SU-DHL-6 (cell line): ENCODE data around the gene C15orf62.

Experiments
- H2AFZ ChIP-seq: fragments of 200-600 bp; sonication (generic); 2 replicates; pipeline ENCODE4 v1.6.1; 2014; ENCODE audit warnings: low read depth, mild to moderate bottlenecking, moderate library complexity, mixed read lengths, antibody characterized with exemption, low read length; ENCODE audit not compliant: severe bottlenecking
- H3F3A ChIP-seq: fragments of 200-600 bp; shearing (Covaris generic); 2 replicates; pipeline ENCODE4 v1.6.0; 2016; ENCODE audit warnings: antibody characterized with exemption, mild to moderate bottlenecking; ENCODE audit not compliant: insufficient read depth
- H3K27ac ChIP-seq: fragments of 200-600 bp; sonication (generic); 2 replicates; pipeline ENCODE4 v1.5.1; 2016; ENCODE audit warnings: low read depth, mild to moderate bottlenecking, low read length, moderate library complexity, mixed read lengths
- H3K27me3 ChIP-seq: fragments of 200-600 bp; sonication (generic), shearing (Covaris generic); 2 replicates; pipeline ENCODE4 v1.6.0; 2014; ENCODE audit warnings: mild to moderate bottlenecking, low read length
- H3K36me3 ChIP-seq: fragments of 200-600 bp; sonication (generic); 2 replicates; pipeline ENCODE4 v1.6.1; 2014; ENCODE audit warnings: mild to moderate bottlenecking, low read length, mixed read lengths
- H3K4me2 ChIP-seq: fragments of 300-600, 200-600 bp; shearing (Covaris generic), sonication (generic); 2 replicates; pipeline ENCODE4 v1.6.0; 2014; ENCODE audit warnings: low read length, low read depth, mild to moderate bottlenecking; ENCODE audit not compliant: poor library complexity, severe bottlenecking
- H3K4me3 ChIP-seq: fragments of 200-600 bp; sonication (generic); 2 replicates; pipeline ENCODE4 v1.5.1; 2014; ENCODE audit warnings: antibody characterized with exemption, low read length, mild to moderate bottlenecking, mixed read lengths; ENCODE audit not compliant: insufficient read depth, poor library complexity, severe bottlenecking
- H3K79me2 ChIP-seq: fragments of 200-600 bp; sonication (generic); 2 replicates; pipeline ENCODE4 v1.6.1; 2014; ENCODE audit warnings: mild to moderate bottlenecking, low read length, moderate library complexity; ENCODE audit not compliant: insufficient read depth
- H3K9ac ChIP-seq: fragments of 200-600 bp; sonication (generic); 2 replicates; pipeline ENCODE4 v1.7.0; 2014; ENCODE audit warnings: mild to moderate bottlenecking, low read length
- H3K9me2 ChIP-seq: fragments of 200-600 bp; sonication (generic); replicated peaks from 2 replicates; pipeline ENCODE4 v1.6.1; 2014; ENCODE audit warnings: low read length; ENCODE audit not compliant: insufficient read depth
- H3K9me3 ChIP-seq: fragments of 200-600 bp; sonication (generic); 2 replicates; pipeline ENCODE4 v1.6.1; 2014; ENCODE audit warnings: low read length, mixed read lengths; ENCODE audit not compliant: insufficient read depth
- H4K20me1 ChIP-seq: fragments of 200-600 bp; sonication (generic); 2 replicates; pipeline ENCODE4 v1.6.1; 2014; ENCODE audit warnings: low read depth, mild to moderate bottlenecking, antibody characterized with exemption, low read length, moderate library complexity, mixed read lengths
- EZH2phosphoT487 ChIP-seq: fragments of 200-600 bp; sonication (generic), shearing (Covaris generic); conservative IDR thresholded peaks from 2 replicates; pipeline ENCODE4 v1.6.1; 2018; ENCODE audit warnings: mild to moderate bottlenecking, antibody characterized with exemption, low read length, moderate library complexity, mixed read lengths
- TF ChIP-seq, protein P1 (sequence below): fragments of 200-600 bp; sonication (generic); IDR thresholded peaks from one replicate; pipeline ENCODE4 v1.5.1; 2017; ENCODE audit warnings: antibody characterized with exemption, mild to moderate bottlenecking, low read length, moderate library complexity; ENCODE audit not compliant: insufficient read depth, poor library complexity, severe bottlenecking

Gene C15orf62

DNA sequence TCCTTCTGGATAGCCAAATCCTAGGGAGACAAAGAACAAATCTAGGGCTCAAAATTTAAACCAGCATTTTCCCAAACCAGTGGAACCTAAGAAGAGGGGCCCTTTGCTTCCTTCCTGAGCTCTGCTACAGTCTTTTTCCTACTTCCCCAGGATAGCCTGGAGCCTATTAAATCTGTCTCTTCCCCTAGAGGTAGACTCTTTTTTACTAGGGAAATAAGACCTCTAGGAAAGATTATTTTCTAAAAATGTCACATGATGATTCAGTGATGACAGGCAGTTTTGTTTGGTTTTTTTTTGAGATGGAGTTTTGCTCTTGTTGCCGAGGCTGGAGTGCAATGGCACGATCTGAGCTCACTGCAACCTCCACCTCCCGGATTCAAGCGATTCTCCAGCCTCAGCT is 33.2 kb upstream of the C15orf62 start:
- Histone ChIP-seq H3K9ac (no peak overlapping the region), H3K79me2 (no peaks in the 10 kb centered on the region), H4K20me1 (no peaks in the 10 kb centered on the region), H2AFZ (no peak overlapping the region), H3K4me2 (no peak overlapping the region), H3K27ac (no peak overlapping the region), H3K27me3 (no peaks in the 10 kb centered on the region), H3K4me3 (no peak overlapping the region), H3K36me3 (peaks cover 19% of the 10 kb centered on the region; the same call in 1 of the 2 replicates), H3K9me3 (no peaks in the 10 kb centered on the region), H3K9me2 (no peaks in the 10 kb centered on the region), H3F3A (peaks cover 16% of the 10 kb centered on the region; the same call in 1 of the 2 replicates)
- TF ChIP-seq, protein P1, sequence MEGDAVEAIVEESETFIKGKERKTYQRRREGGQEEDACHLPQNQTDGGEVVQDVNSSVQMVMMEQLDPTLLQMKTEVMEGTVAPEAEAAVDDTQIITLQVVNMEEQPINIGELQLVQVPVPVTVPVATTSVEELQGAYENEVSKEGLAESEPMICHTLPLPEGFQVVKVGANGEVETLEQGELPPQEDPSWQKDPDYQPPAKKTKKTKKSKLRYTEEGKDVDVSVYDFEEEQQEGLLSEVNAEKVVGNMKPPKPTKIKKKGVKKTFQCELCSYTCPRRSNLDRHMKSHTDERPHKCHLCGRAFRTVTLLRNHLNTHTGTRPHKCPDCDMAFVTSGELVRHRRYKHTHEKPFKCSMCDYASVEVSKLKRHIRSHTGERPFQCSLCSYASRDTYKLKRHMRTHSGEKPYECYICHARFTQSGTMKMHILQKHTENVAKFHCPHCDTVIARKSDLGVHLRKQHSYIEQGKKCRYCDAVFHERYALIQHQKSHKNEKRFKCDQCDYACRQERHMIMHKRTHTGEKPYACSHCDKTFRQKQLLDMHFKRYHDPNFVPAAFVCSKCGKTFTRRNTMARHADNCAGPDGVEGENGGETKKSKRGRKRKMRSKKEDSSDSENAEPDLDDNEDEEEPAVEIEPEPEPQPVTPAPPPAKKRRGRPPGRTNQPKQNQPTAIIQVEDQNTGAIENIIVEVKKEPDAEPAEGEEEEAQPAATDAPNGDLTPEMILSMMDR: no peak
- TF ChIP-seq EZH2phosphoT487: no peak

DNA sequence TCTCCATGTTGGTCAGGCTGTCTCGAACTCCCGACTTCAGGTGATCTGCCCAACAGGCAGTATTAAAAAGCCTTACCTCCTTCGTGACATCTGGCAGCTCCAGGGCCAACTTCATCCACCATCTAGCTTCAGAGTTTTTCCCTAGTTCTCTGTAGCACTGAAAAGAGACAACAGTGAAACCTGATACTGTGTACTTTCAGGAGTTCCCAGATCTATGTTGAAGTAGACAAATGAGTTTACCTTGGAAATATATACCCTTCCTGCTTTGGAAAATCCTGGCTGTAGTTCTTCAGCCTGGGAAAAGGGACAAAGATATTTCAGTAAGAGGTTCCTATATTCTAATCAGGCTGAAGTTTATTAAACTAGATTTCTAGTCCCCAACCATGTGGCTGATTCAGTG is 32.7 kb upstream of the C15orf62 start:
- H2AFZ ChIP-seq: no peak overlapping the region
- no peaks in the 10 kb centered on the region for H4K20me1 ChIP-seq
- no peak overlapping the region for H3K27ac ChIP-seq
- no peak for TF ChIP-seq EZH2phosphoT487
- TF ChIP-seq, protein P1: no peak
- H3K4me2 ChIP-seq: no peak overlapping the region
- H3K27me3 ChIP-seq: no peaks in the 10 kb centered on the region
- H3K9me2 ChIP-seq: no peaks in the 10 kb centered on the region
- peaks cover 18% of the 10 kb centered on the region; the same call in 1 of the 2 replicates for H3K36me3 ChIP-seq
- no peak overlapping the region for H3K9ac ChIP-seq
- H3K79me2 ChIP-seq: no peaks in the 10 kb centered on the region
- no peaks in the 10 kb centered on the region for H3K9me3 ChIP-seq
- H3K4me3 ChIP-seq: no peak overlapping the region
- peaks cover 16% of the 10 kb centered on the region; the same call in 1 of the 2 replicates for H3F3A ChIP-seq

DNA sequence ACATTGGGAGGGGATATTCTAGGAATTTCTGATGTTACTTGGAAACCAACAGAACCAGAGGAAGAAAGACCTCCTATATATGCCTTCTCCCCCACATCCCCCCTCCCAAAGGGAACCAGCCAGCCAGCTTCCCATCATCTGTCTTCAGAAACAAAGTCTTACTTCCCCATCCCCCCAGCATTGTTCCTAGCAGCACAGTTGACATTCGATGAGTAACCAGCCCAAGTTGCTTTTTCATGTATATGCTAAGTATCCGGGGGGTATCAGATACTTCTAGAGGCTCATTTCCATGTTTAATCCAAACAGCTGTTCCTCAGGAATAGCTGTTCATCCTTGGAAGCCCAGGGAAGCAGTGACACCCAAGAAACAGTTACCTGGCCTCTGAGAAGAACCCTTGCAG is 30.7 kb upstream of the C15orf62 start:
- H3K27ac ChIP-seq: no peak overlapping the region
- H2AFZ ChIP-seq: no peak overlapping the region
- no peaks in the 10 kb centered on the region for H3K9me3 ChIP-seq
- H3K4me2 ChIP-seq: no peak overlapping the region
- no peaks in the 10 kb centered on the region for H3K79me2 ChIP-seq
- no peaks in the 10 kb centered on the region for H3K9me2 ChIP-seq
- H4K20me1 ChIP-seq: no peaks in the 10 kb centered on the region
- H3K9ac ChIP-seq: no peak overlapping the region
- H3K27me3 ChIP-seq: no peaks in the 10 kb centered on the region
- peaks cover 18% of the 10 kb centered on the region; the same call in 1 of the 2 replicates for H3K36me3 ChIP-seq
- no peak overlapping the region for H3K4me3 ChIP-seq
- TF ChIP-seq EZH2phosphoT487: no peak
- TF ChIP-seq, protein P1: no peak
- H3F3A ChIP-seq: peaks cover 15% of the 10 kb centered on the region; the same call in 1 of the 2 replicates
